Measurements from ENCODE around the gene TMEM59L.

TMEM59L gene

DNA sequence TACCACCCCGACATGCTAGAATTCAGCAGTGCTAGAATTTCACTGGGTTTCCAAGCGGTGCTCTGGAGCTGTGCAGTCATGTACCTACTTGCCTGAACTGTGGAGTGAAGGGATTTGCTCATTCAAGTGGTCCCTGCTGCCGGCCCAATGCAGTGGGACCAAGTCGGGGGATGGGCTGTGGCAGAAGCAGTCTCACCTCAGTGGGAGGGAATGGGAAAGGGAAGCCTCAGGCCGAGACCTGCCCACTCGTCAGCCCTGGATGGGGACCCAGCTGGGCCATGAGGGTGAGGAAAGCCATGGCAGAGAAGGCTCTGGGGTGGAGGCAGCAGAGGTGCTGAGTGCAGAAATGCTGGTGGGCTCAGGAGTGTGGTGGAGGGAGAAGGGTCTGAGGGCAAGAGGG, 39.1 kb downstream of the TMEM59L start:
- Histone ChIP-seq H3K4me1 (no peaks in the 10 kb centered on the region), H3K27me3 (ENCODE audit: control insufficient read depth, insufficient read depth, low read length) (no peaks in the 10 kb centered on the region), H3K27ac (no peak overlapping the region), H3K9me3 (ENCODE audit: control insufficient read depth, low read length) (no peaks in the 10 kb centered on the region), H3K36me3 (ENCODE audit: control insufficient read depth, insufficient read depth, low read length) (no peaks in the 10 kb centered on the region), H3K79me2 (peaks cover 34% of the 10 kb centered on the region), H3K4me3 (ENCODE audit: low read depth, low read length) (no peak overlapping the region), H2AFZ (no peak overlapping the region), H3K9ac (no peak overlapping the region), H3K4me2 (ENCODE audit: low read length) (no peak overlapping the region)
- TF ChIP-seq, protein P1, sequence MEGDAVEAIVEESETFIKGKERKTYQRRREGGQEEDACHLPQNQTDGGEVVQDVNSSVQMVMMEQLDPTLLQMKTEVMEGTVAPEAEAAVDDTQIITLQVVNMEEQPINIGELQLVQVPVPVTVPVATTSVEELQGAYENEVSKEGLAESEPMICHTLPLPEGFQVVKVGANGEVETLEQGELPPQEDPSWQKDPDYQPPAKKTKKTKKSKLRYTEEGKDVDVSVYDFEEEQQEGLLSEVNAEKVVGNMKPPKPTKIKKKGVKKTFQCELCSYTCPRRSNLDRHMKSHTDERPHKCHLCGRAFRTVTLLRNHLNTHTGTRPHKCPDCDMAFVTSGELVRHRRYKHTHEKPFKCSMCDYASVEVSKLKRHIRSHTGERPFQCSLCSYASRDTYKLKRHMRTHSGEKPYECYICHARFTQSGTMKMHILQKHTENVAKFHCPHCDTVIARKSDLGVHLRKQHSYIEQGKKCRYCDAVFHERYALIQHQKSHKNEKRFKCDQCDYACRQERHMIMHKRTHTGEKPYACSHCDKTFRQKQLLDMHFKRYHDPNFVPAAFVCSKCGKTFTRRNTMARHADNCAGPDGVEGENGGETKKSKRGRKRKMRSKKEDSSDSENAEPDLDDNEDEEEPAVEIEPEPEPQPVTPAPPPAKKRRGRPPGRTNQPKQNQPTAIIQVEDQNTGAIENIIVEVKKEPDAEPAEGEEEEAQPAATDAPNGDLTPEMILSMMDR (IDR thresholded peaks at IDR 0.05), result no peak

DNA sequence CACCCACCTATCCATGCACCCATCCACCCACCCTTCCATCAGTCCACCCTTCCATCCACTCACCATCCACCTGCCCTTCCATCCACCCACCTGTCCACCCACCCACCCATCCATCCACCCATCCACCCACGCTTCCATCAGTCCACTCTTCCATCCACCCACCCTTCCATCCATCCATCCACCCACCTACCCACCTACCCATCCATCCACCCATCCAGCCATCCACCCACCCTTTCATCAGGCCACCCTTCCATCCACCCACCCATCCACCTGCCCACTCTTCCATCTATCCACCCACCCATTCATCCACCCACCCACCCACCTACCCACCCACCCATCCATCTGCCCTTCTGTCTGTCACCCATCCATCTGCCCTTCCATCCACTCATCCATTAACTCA, 41.2 kb downstream of the TMEM59L start:
- no peak overlapping the region for H2AFZ ChIP-seq
- H3K4me3 ChIP-seq (ENCODE audit: low read depth, low read length), result no peak overlapping the region
- no peak overlapping the region for H3K27ac ChIP-seq
- peaks cover 37% of the 10 kb centered on the region for H3K79me2 ChIP-seq
- H3K4me1 ChIP-seq, result no peaks in the 10 kb centered on the region
- TF ChIP-seq, protein P1 (IDR thresholded peaks at IDR 0.05), result no peak
- H3K9me3 ChIP-seq (ENCODE audit: control insufficient read depth, low read length), result no peaks in the 10 kb centered on the region
- no peaks in the 10 kb centered on the region for H3K36me3 ChIP-seq (ENCODE audit: control insufficient read depth, insufficient read depth, low read length)
- H3K4me2 ChIP-seq (ENCODE audit: low read length), result no peak overlapping the region
- H3K9ac ChIP-seq, result no peak overlapping the region
- no peaks in the 10 kb centered on the region for H3K27me3 ChIP-seq (ENCODE audit: control insufficient read depth, insufficient read depth, low read length)

DNA sequence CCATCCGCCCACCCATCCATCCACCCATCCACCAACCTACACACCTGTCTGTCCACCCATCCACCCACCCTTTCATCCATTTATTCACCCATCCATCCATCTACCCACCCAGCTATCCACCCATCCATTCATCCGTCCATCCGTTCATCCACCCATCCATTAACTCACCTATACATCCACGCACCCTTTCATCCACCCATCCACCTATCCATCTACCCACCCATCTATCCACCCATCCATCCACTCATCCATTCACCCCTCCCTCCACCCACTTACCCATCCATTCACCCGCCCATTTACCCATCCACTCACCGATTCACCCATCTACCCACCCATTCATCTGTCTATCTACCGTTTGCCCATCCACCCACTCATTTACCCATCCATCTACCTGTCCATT, 41.8 kb downstream of the TMEM59L start:
- Histone ChIP-seq H3K79me2 (peaks cover 37% of the 10 kb centered on the region), H3K27ac (no peak overlapping the region), H3K9me3 (ENCODE audit: control insufficient read depth, low read length) (no peaks in the 10 kb centered on the region), H3K9ac (no peak overlapping the region), H3K36me3 (ENCODE audit: control insufficient read depth, insufficient read depth, low read length) (no peaks in the 10 kb centered on the region), H3K4me1 (no peaks in the 10 kb centered on the region), H2AFZ (no peak overlapping the region), H3K4me2 (ENCODE audit: low read length) (no peak overlapping the region), H3K4me3 (ENCODE audit: low read depth, low read length) (no peak overlapping the region), H3K27me3 (ENCODE audit: control insufficient read depth, insufficient read depth, low read length) (no peaks in the 10 kb centered on the region)
- TF ChIP-seq, protein P1 (IDR thresholded peaks at IDR 0.05), result no peak

DNA sequence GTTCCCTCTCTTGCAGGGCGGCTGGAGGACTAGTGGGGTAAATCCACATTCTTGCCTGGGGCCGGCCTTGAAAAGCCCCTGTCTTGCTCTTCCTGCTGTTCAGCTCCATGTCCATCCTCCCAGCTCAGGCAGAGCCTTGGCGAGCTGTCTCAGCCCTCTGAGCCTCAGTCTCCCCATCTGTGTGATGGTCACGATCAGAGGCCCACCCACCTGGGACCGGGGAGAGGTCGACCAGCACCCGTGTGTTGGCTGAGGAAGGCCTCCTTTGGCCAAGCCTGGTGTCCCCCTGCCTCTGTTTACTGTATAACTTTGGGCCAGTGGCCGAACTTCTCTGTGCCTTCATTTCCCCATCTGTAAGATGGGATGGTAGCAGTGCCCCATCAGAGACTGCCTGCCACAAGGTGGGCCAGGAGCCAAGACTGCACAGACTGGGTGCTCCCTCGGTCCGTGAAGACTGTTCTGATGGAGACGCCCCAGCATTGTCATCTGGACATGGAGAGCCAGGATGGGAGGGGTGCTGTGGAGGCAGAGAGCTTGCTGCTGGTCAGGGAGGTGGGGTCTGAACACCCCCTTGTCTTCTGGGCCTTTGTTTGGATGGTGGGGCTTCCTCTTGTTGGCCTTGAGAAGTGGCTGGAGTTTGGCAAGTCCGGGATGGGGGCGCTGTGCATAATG, 42.6 kb downstream of the TMEM59L start:
- Histone ChIP-seq H2AFZ (no peak overlapping the region), H3K9me3 (ENCODE audit: control insufficient read depth, low read length) (no peaks in the 10 kb centered on the region), H3K79me2 (peaks cover 37% of the 10 kb centered on the region), H3K9ac (no peak overlapping the region), H3K27me3 (ENCODE audit: control insufficient read depth, insufficient read depth, low read length) (no peaks in the 10 kb centered on the region), H3K4me1 (no peaks in the 10 kb centered on the region), H3K27ac (no peak overlapping the region), H3K36me3 (ENCODE audit: control insufficient read depth, insufficient read depth, low read length) (no peaks in the 10 kb centered on the region), H3K4me3 (ENCODE audit: low read depth, low read length) (no peak overlapping the region), H3K4me2 (ENCODE audit: low read length) (no peak overlapping the region)
- TF ChIP-seq, protein P1 (IDR thresholded peaks at IDR 0.05), result no peak

Data from parathyroid adenoma (tissue), 2 donors.